Liver (tissue), 9 donors: ENCODE data around the gene CAMLG. TPM values are rescaled to one million over a fixed set of nuclear protein-coding genes. Genes with fewer than 3 reads are reported as not detected.

Source experiments
- DNase-seq: peaks from one replicate; pipeline ENCODE4 v3.0.0-alpha.2; 2017; ENCODE audit warnings: low spot score
- H3K27ac ChIP-seq, 2 donors: one replicate each; pipeline ENCODE4 v1.7.0; 2013; ENCODE audit warnings: inconsistent platforms in 2 of 2, low read length in 2 of 2, control low read depth in 1 of 2, low read depth in 1 of 2, mild to moderate bottlenecking in 1 of 2
- H3K27me3 ChIP-seq, 4 donors: one replicate each; pipeline versions ENCODE4 v1.6.1 to v1.7.0; 2013; ENCODE audit warnings: low read length in 3 of 4, inconsistent platforms in 1 of 4, mild to moderate bottlenecking in 1 of 4, moderate library complexity in 1 of 4; ENCODE audit not compliant: control insufficient read depth in 4 of 4, insufficient read depth in 4 of 4
- H3K36me3 ChIP-seq, 4 donors: one replicate each; pipeline versions ENCODE4 v1.6.1 to v1.7.0; 2013; ENCODE audit warnings: low read length in 3 of 4, mild to moderate bottlenecking in 3 of 4, low read depth in 1 of 4, moderate library complexity in 1 of 4; ENCODE audit not compliant: control insufficient read depth in 4 of 4, insufficient read depth in 3 of 4
- H3K4me1 ChIP-seq, 4 donors: one replicate each; pipeline versions ENCODE4 v1.6.1 to v1.7.0; 2013; ENCODE audit warnings: low read length in 3 of 4, mild to moderate bottlenecking in 3 of 4, moderate library complexity in 1 of 4; ENCODE audit not compliant: control insufficient read depth in 4 of 4, insufficient read depth in 4 of 4
- H3K4me3 ChIP-seq, 3 donors: one replicate each; pipeline versions ENCODE4 v1.6.1 to v1.7.0; 2013; ENCODE audit warnings: low read length in 3 of 3, control low read depth in 1 of 3, low read depth in 1 of 3, mild to moderate bottlenecking in 1 of 3
- H3K9ac ChIP-seq, 2 donors: one replicate each; pipeline ENCODE4 v1.7.0; 2013; ENCODE audit warnings: low read length in 2 of 2, mild to moderate bottlenecking in 2 of 2, moderate library complexity in 2 of 2, control low read depth in 1 of 2, low read depth in 1 of 2
- H3K9me3 ChIP-seq, 4 donors: one replicate each; pipeline versions ENCODE4 v1.6.1 to v1.7.0; 2013; ENCODE audit warnings: low read length in 3 of 4; ENCODE audit not compliant: control insufficient read depth in 4 of 4
- EGR1 ChIP-seq, 2 donors: IDR thresholded peaks; 2 replicates each; pipeline ENCODE4 v1.6.1; 2016 to 2018; ENCODE audit warnings: antibody characterized with exemption in 2 of 2, low read depth in 2 of 2
- FOXA1 ChIP-seq: IDR thresholded peaks from 2 replicates; pipeline ENCODE4 v1.6.1; 2016; ENCODE audit warnings: antibody characterized with exemption
- FOXA2 ChIP-seq: IDR thresholded peaks from 2 replicates; pipeline ENCODE4 v1.6.1; 2016; ENCODE audit warnings: antibody characterized with exemption
- GABPA ChIP-seq, 2 donors: IDR thresholded peaks in 1 of 2; conservative IDR thresholded peaks in 1 of 2; 2 replicates each; pipeline ENCODE4 v1.6.1; 2016; ENCODE audit warnings: antibody characterized with exemption in 2 of 2, mild to moderate bottlenecking in 1 of 2, moderate library complexity in 1 of 2
- HNF4A ChIP-seq, 2 donors: conservative IDR thresholded peaks; 2 replicates each; pipeline ENCODE4 v1.6.1; 2016; ENCODE audit warnings: antibody characterized with exemption in 2 of 2, mild to moderate bottlenecking in 2 of 2
- HNF4G ChIP-seq: IDR thresholded peaks from 2 replicates; pipeline ENCODE4 v1.6.1; 2016; ENCODE audit warnings: antibody characterized with exemption
- JUND ChIP-seq, 2 donors: IDR thresholded peaks; 2 replicates each; pipeline ENCODE4 v1.6.1; 2016; ENCODE audit warnings: antibody characterized with exemption in 2 of 2
- NR2F2 ChIP-seq: IDR thresholded peaks from 2 replicates; pipeline ENCODE4 v1.6.1; 2016; ENCODE audit warnings: antibody characterized with exemption
- RAD21 ChIP-seq, 2 donors: IDR thresholded peaks; 2 replicates each; pipeline ENCODE4 v1.6.1; 2016; ENCODE audit warnings: antibody characterized with exemption in 2 of 2, mild to moderate bottlenecking in 2 of 2
- RXRA ChIP-seq, 2 donors: IDR thresholded peaks; 2 replicates each; pipeline ENCODE4 v1.6.1; 2017 to 2018; ENCODE audit warnings: antibody characterized with exemption in 2 of 2, mild to moderate bottlenecking in 1 of 2
- SP1 ChIP-seq: IDR thresholded peaks from 2 replicates; pipeline ENCODE4 v1.6.1; 2018; ENCODE audit warnings: antibody characterized with exemption, mild to moderate bottlenecking
- TAF1 ChIP-seq: conservative IDR thresholded peaks from 2 replicates; pipeline ENCODE4 v1.6.1; 2016; ENCODE audit warnings: antibody characterized with exemption, mild to moderate bottlenecking
- YY1 ChIP-seq: IDR thresholded peaks from 2 replicates; pipeline ENCODE4 v1.6.1; 2016; ENCODE audit warnings: antibody characterized with exemption, mild to moderate bottlenecking
- WGBS: extraction: QIAGEN DNeasy Blood & Tissue Kit; methylation state at CpG from one replicate; pipeline ENCODE4 v1.1.7; 2013; 5-methylcytosine and 5-hydroxymethylcytosine counted together
- polyA plus RNA-seq, 2 donors: library from polyadenylated mRNA; stranded (reverse) in 1 of 2; unstranded in 1 of 2; fragments of 200-250 nt in 1 of 2; fragments of >200 nt in 1 of 2; fragmentation: Nextera tagmentation in 1 of 2; extraction: Ambion mirVana in 1 of 2; gene quantifications; one replicate each; pipeline versions ENCODE4 v1.2.1 to v1.2.3, GENCODE V29; 2013 to 2015
- total RNA-seq, 2 donors: library from RNA; depleted of rRNA; stranded (reverse); fragments of >200 nt; gene quantifications; one replicate each; pipeline ENCODE4 v1.2.3, GENCODE V29; 2014
- TF ChIP-seq, protein P1 (sequence below): IDR thresholded peaks from 2 replicates; pipeline ENCODE4 v1.6.1; 2016; ENCODE audit warnings: antibody characterized with exemption
- TF ChIP-seq, protein P2 (sequence below): fragments of 150-350 bp; IDR thresholded peaks from 2 replicates; pipeline ENCODE4 v1.5.1; 2017; ENCODE audit warnings: improper control_type of control experiment, low read depth, low read length; ENCODE audit not compliant: missing input control
- TF ChIP-seq, protein P3 (sequence below): IDR thresholded peaks from 2 replicates; pipeline ENCODE4 v1.6.1; 2016; ENCODE audit warnings: antibody characterized with exemption, mild to moderate bottlenecking
- TF ChIP-seq, protein P4 (sequence below): IDR thresholded peaks from 2 replicates; pipeline ENCODE4 v1.6.1; 2016; ENCODE audit warnings: antibody characterized with exemption
- TF ChIP-seq, protein P5 (sequence below): IDR thresholded peaks from 2 replicates; pipeline ENCODE4 v1.6.1; 2016; ENCODE audit warnings: antibody characterized with exemption
- donor health status: healthy.
- donor health status: healthy.
- donor health status: healthy.
- donor health status: healthy.
- donor health status: healthy.

The CAMLG gene
- total and polyA plus RNA-seq, 4 donors, result 5.2 to 17.0 (median 9.8) TPM

DNA sequence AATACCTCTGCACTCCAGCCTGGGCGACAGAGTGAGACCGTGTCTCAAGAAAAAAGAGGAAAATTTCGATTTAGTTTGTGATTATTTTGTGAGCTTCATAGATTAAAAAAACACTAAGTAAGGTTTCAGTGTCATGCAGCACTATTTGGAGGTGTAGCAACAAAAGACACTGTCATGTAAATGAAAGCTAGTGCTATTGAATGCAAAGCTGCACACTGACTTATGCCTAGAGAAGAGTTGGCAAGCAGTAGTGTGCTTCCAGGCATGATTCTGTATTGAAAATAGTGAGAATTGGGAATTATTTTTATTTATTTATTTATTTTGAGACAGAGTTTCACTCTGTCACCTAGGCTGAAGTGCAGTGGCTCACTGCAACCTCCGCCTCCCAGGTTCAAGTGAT lies 54.8 kb downstream of the CAMLG start:
- Histone ChIP-seq H3K4me3 (no peak overlapping the region), H3K9ac (no peak overlapping the region), H3K4me1 (no peaks in the 10 kb centered on the region), H3K9me3 (no peaks in the 10 kb centered on the region), H3K27me3 (no peaks in the 10 kb centered on the region), H3K27ac (no peak overlapping the region), H3K36me3 (peaks cover 9 to 65% (median 50%) of the 10 kb centered on the region in 4 donors)
- 92% methylated on average over 4 of the region's 4 CpGs for WGBS
- no peak for DNase-seq
- no peak for TF ChIP-seq FOXA2
- no peak for TF ChIP-seq TAF1
- no peak for TF ChIP-seq NR2F2
- TF ChIP-seq JUND (IDR thresholded peaks at IDR 0.05), result no peak
- TF ChIP-seq RXRA (IDR thresholded peaks at IDR 0.05), result no peak
- TF ChIP-seq HNF4A (conservative IDR thresholded peaks at IDR 0.05), result no peak
- no peak for TF ChIP-seq RAD21 (IDR thresholded peaks at IDR 0.05)
- TF ChIP-seq, protein P1, sequence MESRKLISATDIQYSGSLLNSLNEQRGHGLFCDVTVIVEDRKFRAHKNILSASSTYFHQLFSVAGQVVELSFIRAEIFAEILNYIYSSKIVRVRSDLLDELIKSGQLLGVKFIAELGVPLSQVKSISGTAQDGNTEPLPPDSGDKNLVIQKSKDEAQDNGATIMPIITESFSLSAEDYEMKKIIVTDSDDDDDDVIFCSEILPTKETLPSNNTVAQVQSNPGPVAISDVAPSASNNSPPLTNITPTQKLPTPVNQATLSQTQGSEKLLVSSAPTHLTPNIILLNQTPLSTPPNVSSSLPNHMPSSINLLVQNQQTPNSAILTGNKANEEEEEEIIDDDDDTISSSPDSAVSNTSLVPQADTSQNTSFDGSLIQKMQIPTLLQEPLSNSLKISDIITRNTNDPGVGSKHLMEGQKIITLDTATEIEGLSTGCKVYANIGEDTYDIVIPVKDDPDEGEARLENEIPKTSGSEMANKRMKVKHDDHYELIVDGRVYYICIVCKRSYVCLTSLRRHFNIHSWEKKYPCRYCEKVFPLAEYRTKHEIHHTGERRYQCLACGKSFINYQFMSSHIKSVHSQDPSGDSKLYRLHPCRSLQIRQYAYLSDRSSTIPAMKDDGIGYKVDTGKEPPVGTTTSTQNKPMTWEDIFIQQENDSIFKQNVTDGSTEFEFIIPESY, result no peak
- TF ChIP-seq, protein P2, sequence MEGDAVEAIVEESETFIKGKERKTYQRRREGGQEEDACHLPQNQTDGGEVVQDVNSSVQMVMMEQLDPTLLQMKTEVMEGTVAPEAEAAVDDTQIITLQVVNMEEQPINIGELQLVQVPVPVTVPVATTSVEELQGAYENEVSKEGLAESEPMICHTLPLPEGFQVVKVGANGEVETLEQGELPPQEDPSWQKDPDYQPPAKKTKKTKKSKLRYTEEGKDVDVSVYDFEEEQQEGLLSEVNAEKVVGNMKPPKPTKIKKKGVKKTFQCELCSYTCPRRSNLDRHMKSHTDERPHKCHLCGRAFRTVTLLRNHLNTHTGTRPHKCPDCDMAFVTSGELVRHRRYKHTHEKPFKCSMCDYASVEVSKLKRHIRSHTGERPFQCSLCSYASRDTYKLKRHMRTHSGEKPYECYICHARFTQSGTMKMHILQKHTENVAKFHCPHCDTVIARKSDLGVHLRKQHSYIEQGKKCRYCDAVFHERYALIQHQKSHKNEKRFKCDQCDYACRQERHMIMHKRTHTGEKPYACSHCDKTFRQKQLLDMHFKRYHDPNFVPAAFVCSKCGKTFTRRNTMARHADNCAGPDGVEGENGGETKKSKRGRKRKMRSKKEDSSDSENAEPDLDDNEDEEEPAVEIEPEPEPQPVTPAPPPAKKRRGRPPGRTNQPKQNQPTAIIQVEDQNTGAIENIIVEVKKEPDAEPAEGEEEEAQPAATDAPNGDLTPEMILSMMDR, result no peak
- no peak for TF ChIP-seq HNF4G
- no peak for TF ChIP-seq YY1
- no peak for TF ChIP-seq EGR1 (IDR thresholded peaks at IDR 0.05; ENCODE audit: low read depth in 2 of 2)
- TF ChIP-seq, protein P3, sequence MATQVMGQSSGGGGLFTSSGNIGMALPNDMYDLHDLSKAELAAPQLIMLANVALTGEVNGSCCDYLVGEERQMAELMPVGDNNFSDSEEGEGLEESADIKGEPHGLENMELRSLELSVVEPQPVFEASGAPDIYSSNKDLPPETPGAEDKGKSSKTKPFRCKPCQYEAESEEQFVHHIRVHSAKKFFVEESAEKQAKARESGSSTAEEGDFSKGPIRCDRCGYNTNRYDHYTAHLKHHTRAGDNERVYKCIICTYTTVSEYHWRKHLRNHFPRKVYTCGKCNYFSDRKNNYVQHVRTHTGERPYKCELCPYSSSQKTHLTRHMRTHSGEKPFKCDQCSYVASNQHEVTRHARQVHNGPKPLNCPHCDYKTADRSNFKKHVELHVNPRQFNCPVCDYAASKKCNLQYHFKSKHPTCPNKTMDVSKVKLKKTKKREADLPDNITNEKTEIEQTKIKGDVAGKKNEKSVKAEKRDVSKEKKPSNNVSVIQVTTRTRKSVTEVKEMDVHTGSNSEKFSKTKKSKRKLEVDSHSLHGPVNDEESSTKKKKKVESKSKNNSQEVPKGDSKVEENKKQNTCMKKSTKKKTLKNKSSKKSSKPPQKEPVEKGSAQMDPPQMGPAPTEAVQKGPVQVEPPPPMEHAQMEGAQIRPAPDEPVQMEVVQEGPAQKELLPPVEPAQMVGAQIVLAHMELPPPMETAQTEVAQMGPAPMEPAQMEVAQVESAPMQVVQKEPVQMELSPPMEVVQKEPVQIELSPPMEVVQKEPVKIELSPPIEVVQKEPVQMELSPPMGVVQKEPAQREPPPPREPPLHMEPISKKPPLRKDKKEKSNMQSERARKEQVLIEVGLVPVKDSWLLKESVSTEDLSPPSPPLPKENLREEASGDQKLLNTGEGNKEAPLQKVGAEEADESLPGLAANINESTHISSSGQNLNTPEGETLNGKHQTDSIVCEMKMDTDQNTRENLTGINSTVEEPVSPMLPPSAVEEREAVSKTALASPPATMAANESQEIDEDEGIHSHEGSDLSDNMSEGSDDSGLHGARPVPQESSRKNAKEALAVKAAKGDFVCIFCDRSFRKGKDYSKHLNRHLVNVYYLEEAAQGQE, result no peak
- TF ChIP-seq, protein P4, sequence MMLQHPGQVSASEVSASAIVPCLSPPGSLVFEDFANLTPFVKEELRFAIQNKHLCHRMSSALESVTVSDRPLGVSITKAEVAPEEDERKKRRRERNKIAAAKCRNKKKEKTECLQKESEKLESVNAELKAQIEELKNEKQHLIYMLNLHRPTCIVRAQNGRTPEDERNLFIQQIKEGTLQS, result no peak
- TF ChIP-seq, protein P5, sequence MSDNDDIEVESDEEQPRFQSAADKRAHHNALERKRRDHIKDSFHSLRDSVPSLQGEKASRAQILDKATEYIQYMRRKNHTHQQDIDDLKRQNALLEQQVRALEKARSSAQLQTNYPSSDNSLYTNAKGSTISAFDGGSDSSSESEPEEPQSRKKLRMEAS, result no peak
- no peak for TF ChIP-seq SP1
- TF ChIP-seq FOXA1, result no peak
- TF ChIP-seq GABPA (IDR thresholded peaks at IDR 0.05 in 1 of 2, conservative IDR thresholded peaks at IDR 0.05 in 1 of 2), result no peak
